ENCODE data around the gene RAD51B.

The RAD51B gene

GRCh38 chr14:68563251-68564131 is 743.9 kb downstream of the RAD51B start:
- Mint-ChIP-seq H3K27ac (peak overlapping the region; percentile 20), H3K27me3 (no peaks in the 10 kb centered on the region), H3K36me3 (ENCODE audit: low read depth) (no peaks in the 10 kb centered on the region), H3K4me1 (ENCODE audit: low read depth) (peaks cover 26% of the 10 kb centered on the region), H3K9me3 (no peaks in the 10 kb centered on the region), H3K4me3 (no peak overlapping the region)

- no peak overlapping the region for H3K27ac Mint-ChIP-seq
- H3K27me3 Mint-ChIP-seq: no peaks in the 10 kb centered on the region
- H3K4me1 Mint-ChIP-seq (ENCODE audit: low read depth): peaks cover 26% of the 10 kb centered on the region
- no peaks in the 10 kb centered on the region for H3K9me3 Mint-ChIP-seq
- H3K36me3 Mint-ChIP-seq (ENCODE audit: low read depth): no peaks in the 10 kb centered on the region
- H3K4me3 Mint-ChIP-seq: no peak overlapping the region
Measured at GRCh38 chr14:68564191-68564825, 744.7 kb downstream of the RAD51B start.

- Mint-ChIP-seq H3K4me3 (no peak overlapping the region), H3K27ac (no peak overlapping the region), H3K4me1 (ENCODE audit: low read depth) (peaks cover 26% of the 10 kb centered on the region), H3K9me3 (no peaks in the 10 kb centered on the region), H3K27me3 (no peaks in the 10 kb centered on the region), H3K36me3 (ENCODE audit: low read depth) (no peaks in the 10 kb centered on the region)
Measured at GRCh38 chr14:68564826-68565759, 745.5 kb downstream of the RAD51B start.

- Mint-ChIP-seq H3K27me3 (no peaks in the 10 kb centered on the region), H3K4me3 (no peak overlapping the region), H3K9me3 (no peaks in the 10 kb centered on the region), H3K4me1 (ENCODE audit: low read depth) (peaks cover 26% of the 10 kb centered on the region), H3K27ac (no peak overlapping the region), H3K36me3 (ENCODE audit: low read depth) (no peaks in the 10 kb centered on the region)
Measured at GRCh38 chr14:68566075-68566474, 746.5 kb downstream of the RAD51B start.

DNA sequence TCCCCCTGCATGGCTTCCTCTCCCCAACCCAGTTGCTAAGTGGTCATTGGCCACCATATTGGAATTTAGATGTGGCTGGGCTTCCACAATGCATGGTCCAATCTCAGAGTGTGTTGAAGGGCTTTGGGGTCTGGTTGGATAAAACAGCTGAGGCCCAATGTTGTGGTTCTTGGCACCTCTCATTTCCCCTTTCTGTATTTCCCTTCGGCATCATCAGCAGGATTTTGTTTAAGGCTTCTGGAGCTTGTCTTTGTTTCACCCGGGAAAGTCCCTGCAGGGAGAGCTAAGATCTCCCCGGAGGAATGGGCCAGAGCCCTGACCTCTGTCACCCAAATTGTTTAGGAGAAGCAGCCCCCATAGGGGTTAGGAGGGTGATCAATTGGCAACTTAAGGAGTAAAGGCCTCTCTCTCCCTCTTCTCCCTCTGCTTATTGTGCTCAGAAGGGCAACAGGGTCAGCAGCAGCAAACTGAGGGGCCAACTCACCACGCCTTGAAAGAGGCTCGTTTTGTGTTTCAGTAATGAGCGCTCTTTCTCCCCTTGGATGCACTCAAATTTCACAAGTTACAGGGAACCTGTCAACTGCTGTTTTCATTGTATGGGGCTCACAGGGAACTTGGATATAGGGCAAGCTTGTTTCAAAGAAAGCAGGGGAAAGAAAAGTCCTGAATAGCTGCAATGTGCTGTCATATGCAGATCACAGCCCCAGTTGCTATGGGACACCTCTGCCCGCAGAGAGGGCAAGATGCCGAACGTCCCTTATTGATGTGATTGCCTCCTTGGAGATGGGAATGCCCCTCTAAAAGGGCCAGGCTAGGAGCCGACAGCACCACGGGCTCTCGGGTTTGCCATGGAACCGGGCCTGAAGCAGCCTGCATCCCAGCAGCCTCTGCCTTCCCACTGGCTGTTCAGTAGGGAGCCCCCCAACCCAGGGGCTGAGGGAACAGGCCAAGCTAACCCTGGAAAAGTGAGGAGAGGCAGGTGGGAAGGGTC is 749.6 kb downstream of the RAD51B start:
- no peaks in the 10 kb centered on the region for H3K36me3 Mint-ChIP-seq (ENCODE audit: low read depth)
- H3K27me3 Mint-ChIP-seq: no peaks in the 10 kb centered on the region
- peaks cover 11% of the 10 kb centered on the region for H3K4me1 Mint-ChIP-seq (ENCODE audit: low read depth)
- H3K4me3 Mint-ChIP-seq: no peak overlapping the region
- H3K27ac Mint-ChIP-seq: no peak overlapping the region
- no peaks in the 10 kb centered on the region for H3K9me3 Mint-ChIP-seq

DNA sequence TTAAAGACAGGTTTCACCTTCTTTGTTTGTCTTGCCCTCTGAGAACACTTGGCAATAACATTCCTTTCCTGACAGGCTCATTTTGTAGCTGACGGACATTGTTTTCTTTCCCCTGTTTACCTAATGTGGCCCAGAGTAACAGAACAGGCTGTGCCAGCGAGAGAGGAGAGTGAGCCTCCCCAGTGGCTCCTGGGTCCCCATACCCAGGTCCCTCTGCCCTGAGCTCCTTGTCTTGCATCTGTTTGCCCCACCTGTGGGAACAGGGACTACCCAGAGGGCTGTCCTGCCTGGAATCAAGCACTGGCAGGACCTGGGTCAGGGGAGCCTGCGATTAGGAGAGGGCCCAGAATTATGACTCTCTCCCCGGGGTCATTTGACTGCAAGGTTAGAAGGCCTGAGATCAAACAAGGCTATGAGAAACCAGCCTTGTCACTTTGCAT is 750.4 kb downstream of the RAD51B start:
- Mint-ChIP-seq H3K4me1 (ENCODE audit: low read depth) (peaks cover 4% of the 10 kb centered on the region), H3K27me3 (no peaks in the 10 kb centered on the region)

GRCh38 chr14:68571114-68571591 is 751.6 kb downstream of the RAD51B start:
- Mint-ChIP-seq H3K4me3 (no peak overlapping the region), H3K27me3 (no peaks in the 10 kb centered on the region), H3K9me3 (no peaks in the 10 kb centered on the region), H3K4me1 (ENCODE audit: low read depth) (no peaks in the 10 kb centered on the region), H3K36me3 (ENCODE audit: low read depth) (no peaks in the 10 kb centered on the region), H3K27ac (no peak overlapping the region)

More for the DNA sequence above, 750.4 kb downstream of the RAD51B start:
- H3K27ac Mint-ChIP-seq: no peak overlapping the region
- H3K4me3 Mint-ChIP-seq: no peak overlapping the region
- no peaks in the 10 kb centered on the region for H3K36me3 Mint-ChIP-seq (ENCODE audit: low read depth)
- no peaks in the 10 kb centered on the region for H3K9me3 Mint-ChIP-seq

GRCh38 chr14:68571928-68572525 is 752.4 kb downstream of the RAD51B start:
- Mint-ChIP-seq H3K27me3 (no peaks in the 10 kb centered on the region), H3K4me3 (no peak overlapping the region), H3K36me3 (ENCODE audit: low read depth) (no peaks in the 10 kb centered on the region), H3K4me1 (ENCODE audit: low read depth) (peaks cover 3% of the 10 kb centered on the region), H3K27ac (no peak overlapping the region), H3K9me3 (no peaks in the 10 kb centered on the region)

DNA sequence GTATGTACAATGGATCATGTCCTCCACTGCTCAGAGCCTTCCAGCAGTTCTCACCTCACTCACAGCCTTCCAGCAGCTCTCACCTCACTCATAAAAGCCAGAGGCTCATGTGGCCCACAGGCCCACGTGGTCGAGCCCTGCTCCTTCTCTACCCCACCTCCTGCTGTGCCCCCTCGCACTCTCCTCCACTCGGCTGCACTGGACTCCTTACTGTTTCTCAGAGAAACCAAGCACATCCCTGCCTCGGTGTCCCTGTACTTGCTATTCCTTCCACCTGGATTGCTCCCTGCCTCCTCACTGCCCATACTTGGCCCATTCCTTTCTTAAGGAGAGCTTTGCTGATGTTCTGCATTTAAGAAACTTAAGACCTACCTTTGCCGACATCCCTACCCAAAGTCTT is 753.5 kb downstream of the RAD51B start:
- no peaks in the 10 kb centered on the region for H3K9me3 Mint-ChIP-seq
- no peaks in the 10 kb centered on the region for H3K36me3 Mint-ChIP-seq (ENCODE audit: low read depth)
- no peaks in the 10 kb centered on the region for H3K27me3 Mint-ChIP-seq
- no peak overlapping the region for H3K27ac Mint-ChIP-seq
- H3K4me1 Mint-ChIP-seq (ENCODE audit: low read depth): peaks cover 3% of the 10 kb centered on the region
- no peak overlapping the region for H3K4me3 Mint-ChIP-seq

- Mint-ChIP-seq H3K4me3 (no peak overlapping the region), H3K36me3 (ENCODE audit: low read depth) (no peaks in the 10 kb centered on the region), H3K4me1 (ENCODE audit: low read depth) (peaks cover 3% of the 10 kb centered on the region), H3K9me3 (no peaks in the 10 kb centered on the region), H3K27ac (no peak overlapping the region), H3K27me3 (no peaks in the 10 kb centered on the region)
Measured at GRCh38 chr14:68573722-68574121, 754.1 kb downstream of the RAD51B start.

- H3K9me3 Mint-ChIP-seq: no peaks in the 10 kb centered on the region
- no peaks in the 10 kb centered on the region for H3K36me3 Mint-ChIP-seq (ENCODE audit: low read depth)
- no peaks in the 10 kb centered on the region for H3K27me3 Mint-ChIP-seq
- H3K27ac Mint-ChIP-seq: no peak overlapping the region
- peaks cover 3% of the 10 kb centered on the region for H3K4me1 Mint-ChIP-seq (ENCODE audit: low read depth)
- H3K4me3 Mint-ChIP-seq: no peak overlapping the region
Measured at GRCh38 chr14:68574461-68574860, 754.9 kb downstream of the RAD51B start.

- Mint-ChIP-seq H3K36me3 (ENCODE audit: low read depth) (no peaks in the 10 kb centered on the region), H3K27ac (no peak overlapping the region), H3K9me3 (no peaks in the 10 kb centered on the region)
Measured at GRCh38 chr14:68574906-68575305, 755.3 kb downstream of the RAD51B start.

GRCh38 chr14:68575426-68575825 is 755.8 kb downstream of the RAD51B start:
- H3K27ac Mint-ChIP-seq: no peak overlapping the region
- no peaks in the 10 kb centered on the region for H3K9me3 Mint-ChIP-seq
- no peaks in the 10 kb centered on the region for H3K36me3 Mint-ChIP-seq (ENCODE audit: low read depth)
- H3K27me3 Mint-ChIP-seq: no peaks in the 10 kb centered on the region
- no peak overlapping the region for H3K4me3 Mint-ChIP-seq
- peaks cover 3% of the 10 kb centered on the region for H3K4me1 Mint-ChIP-seq (ENCODE audit: low read depth)

More at GRCh38 chr14:68574906-68575305, 755.3 kb downstream of the RAD51B start:
- Mint-ChIP-seq H3K27me3 (no peaks in the 10 kb centered on the region), H3K4me1 (ENCODE audit: low read depth) (peaks cover 3% of the 10 kb centered on the region), H3K4me3 (no peak overlapping the region)

All from stimulated activated naive CD8-positive, alpha-beta T cell treated with anti-CD3 and anti-CD28 coated beads, Interleukin-15, Interleukin-2, amounts not matched to agents 100 ng/mL and 50 ng/mL, for 24 hours (primary cell).